UCSD-AML1 (cell line): Measurements from ENCODE around the gene IGFBP2.

Experiments used
- DNase-seq: peaks from one replicate; lab custom pipeline; 2025; ENCODE audit not compliant: unreplicated experiment; lab: John Stamatoyannopoulos, UW

The IGFBP2 gene

GRCh38 chr2:216661051-216661450 is 27.8 kb downstream of the IGFBP2 start:
- DNase-seq = no peak

- no peak for DNase-seq
These were observed 28.6 kb downstream of the IGFBP2 start for GRCh38 chr2:216661639-216662375.

- no peak for DNase-seq
These were observed 29.9 kb downstream of the IGFBP2 start for GRCh38 chr2:216663106-216663505.

DNA sequence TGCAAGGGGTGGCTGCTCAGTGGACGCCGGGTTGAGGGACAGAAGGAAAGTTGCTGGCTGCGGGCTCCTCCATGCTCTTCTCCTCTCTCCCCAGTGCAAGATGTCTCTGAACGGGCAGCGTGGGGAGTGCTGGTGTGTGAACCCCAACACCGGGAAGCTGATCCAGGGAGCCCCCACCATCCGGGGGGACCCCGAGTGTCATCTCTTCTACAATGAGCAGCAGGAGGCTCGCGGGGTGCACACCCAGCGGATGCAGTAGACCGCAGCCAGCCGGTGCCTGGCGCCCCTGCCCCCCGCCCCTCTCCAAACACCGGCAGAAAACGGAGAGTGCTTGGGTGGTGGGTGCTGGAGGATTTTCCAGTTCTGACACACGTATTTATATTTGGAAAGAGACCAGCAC is 30.6 kb downstream of the IGFBP2 start:
- no peak for DNase-seq

DNA sequence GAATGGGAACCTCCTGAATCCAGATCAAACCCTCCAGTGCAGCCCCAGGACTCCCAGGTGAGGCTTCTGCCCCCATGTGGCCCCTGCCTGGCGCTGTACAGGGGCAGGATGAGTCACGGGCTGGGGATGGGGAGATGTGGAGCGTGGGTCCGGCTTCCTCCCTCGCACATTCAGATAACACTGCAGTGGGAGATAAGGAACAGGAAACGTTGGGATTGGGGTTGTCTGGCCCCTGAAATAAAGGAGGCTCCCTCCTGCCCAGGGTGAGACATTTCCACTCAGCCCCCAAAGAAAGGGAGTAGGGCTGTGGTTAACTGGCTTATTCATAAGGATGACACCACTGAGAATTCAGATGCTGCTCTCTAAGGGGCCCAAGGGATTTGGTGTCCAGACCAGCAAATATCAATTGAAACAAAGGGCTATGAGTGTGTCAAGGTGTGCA is 31.4 kb downstream of the IGFBP2 start:
- DNase-seq = peak; percentile 54

GRCh38 chr2:216665242-216665641 is 32.0 kb downstream of the IGFBP2 start:
- DNase-seq = no peak

DNA sequence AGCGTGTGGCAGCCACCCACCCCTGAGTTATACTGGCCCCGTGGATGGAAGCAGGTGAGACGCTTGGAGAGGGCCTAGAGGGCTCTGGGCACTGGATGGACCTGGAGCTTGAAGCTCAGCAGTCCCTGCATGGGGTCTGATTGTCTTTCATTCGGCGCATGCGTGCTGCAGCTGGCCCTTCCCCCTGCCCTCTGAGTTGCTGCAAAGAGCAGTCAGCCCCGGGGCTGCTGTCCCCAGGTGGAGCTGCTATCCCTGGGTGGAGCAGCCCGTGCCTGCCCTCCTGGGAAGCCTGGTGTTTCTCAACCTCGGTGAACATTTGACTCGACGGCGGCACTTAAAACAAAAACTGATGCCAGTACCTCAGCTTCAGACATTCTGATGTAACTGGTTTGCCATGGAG is 32.5 kb downstream of the IGFBP2 start:
- DNase-seq = no peak

GRCh38 chr2:216666461-216667233 is 33.4 kb downstream of the IGFBP2 start:
- peak; percentile 76 for DNase-seq

DNA sequence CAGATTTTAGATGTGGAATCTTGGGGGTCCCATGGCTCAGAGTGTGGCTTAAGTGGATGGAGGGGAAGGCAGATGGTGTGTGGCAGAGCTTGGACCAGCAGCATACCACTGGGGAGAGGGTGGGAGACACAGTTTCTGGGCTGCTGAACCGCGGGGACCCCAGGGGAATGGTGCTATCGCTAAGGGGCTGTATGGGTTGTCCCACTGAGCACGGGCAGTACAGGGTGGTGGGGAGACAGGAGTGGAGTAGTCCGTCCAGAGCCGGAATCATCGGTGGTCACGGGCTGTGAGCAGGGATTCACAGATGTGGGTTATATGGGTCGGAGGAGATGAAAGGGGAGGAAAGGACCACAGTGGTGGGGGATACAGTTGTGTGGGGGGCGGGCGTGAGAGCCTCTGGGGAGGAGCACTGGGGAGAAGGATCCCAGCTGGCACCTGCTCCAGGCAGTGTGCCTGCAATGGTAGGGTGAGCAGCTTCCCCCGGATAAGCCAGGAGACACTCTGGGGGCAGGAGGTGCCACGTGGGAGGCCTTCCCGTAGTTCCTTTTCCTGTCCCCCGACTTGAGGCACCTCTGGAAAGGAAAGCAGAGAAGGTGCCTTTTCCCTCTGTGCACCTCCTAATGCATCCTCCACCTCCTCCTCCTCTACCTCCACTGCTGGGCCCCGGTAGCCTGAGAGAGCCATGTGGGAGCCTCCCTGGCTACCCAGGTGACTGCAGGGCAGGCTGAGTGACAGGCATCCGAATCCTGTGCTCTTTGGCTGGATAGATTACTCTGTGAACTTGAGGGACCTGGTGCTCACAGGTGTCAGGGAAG is 37.3 kb downstream of the IGFBP2 start:
- no peak for DNase-seq

- DNase-seq = no peak
These were observed 37.8 kb downstream of the IGFBP2 start for GRCh38 chr2:216671081-216671411.

DNA sequence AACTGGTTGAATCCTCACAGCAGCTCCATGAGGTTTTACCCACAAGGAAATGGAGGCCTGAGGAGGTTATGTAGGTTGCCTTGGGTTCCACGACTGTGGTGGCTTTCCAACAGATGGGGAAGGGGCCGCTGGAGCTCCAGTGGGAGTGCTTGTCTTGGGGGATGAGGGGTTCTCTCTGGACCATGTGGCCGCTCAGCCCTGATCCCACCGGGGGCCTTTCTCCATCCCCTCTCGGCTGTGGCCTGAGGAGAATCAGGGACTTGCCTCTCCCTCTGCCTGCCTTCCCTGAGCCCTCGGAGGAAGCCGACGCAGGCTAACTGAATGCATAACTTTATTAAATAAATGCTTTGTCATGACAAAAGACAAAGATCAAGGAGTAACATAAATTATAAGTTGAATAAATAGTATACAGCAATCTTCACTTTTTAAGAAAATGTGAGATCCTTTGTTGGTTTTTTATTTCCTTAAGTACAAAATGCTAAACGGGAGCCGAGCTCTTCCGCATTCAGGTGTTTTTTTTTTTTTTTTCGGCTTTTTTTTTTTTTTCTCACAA is 38.6 kb downstream of the IGFBP2 start:
- DNase-seq = no peak

DNA sequence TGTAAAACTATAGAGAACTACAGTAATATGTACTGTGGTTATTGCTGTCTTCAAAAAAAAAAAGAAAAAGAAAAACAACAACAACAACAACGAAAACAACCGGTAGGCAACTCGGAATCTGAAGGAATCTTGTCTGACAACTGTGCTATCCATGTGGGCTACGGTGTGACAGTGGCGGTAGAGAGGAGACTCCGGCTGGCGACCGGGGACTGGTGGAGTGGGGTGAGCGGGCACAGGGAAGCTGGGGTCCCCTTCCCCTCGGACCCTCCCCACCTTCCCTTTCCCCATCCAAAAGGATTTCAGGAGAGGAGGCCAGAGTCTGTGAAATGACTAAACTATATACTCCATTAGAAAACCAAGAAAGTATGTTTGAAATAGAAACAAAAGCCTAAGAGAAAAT is 39.2 kb downstream of the IGFBP2 start:
- no peak for DNase-seq

GRCh38 chr2:216673021-216673420 is 39.8 kb downstream of the IGFBP2 start:
- no peak for DNase-seq

- DNase-seq = no peak
These were observed 40.4 kb downstream of the IGFBP2 start for GRCh38 chr2:216673609-216674008.

- no peak for DNase-seq
These were observed 41.2 kb downstream of the IGFBP2 start for GRCh38 chr2:216674376-216674775.

DNA sequence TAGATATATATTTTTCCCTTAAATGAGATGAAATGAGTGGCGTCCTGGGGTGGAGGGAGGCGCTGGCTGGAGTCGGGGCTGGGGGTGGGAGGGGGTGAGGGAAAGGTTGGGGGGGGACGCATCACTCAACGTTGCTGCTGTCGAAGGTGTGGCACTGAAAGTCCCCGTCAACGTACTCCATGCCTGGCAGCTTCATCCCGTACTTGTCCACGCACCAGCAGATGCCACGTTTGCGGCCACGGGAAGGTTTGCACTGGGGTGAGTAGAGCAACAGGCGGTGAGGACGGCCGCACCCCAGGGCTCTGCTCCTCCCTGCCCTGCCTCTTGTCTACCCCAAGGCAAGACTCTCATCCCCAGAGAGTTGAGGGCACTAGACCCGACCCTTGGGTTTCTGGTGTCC is 43.4 kb downstream of the IGFBP2 start:
- no peak for DNase-seq

- no peak for DNase-seq
These were observed 44.3 kb downstream of the IGFBP2 start for GRCh38 chr2:216677439-216678097.

DNA sequence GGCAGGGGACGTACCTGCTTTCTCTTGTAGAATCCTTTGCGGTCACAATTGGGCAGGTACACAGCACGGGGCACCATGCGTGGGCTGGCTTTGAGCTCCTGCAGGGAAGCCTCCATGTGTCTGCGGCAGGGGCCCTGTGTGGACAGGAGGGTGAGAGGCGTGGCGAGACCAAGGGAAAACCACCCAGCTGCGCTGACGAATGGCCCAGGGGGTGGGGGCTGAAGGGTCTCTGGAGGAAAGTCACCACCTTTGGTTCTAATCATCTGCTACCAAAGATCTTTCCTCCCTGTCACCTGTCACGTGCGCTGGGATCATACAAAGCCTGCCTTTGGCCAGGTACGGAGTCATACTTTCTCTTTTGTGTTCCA is 44.9 kb downstream of the IGFBP2 start:
- no peak for DNase-seq

GRCh38 chr2:216678813-216679657 is 45.8 kb downstream of the IGFBP2 start:
- DNase-seq = no peak

DNA sequence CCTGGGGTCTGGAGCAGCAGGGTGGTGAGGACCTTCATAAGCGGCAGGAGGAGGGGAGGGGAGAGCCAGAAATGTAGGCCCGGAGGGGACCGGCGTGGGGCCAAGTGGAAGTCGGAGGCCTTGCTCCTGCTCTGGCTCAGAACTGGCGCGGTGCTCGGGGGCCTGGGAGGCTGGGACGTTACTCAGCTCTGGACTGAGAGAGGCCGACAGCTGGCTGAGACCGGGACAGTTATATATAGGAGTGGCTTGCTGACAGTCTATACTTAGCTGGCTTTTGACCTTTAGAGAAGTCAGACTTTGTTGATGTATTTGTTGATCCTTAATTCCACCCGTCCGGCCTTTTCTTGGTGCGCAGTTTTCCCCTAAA is 46.4 kb downstream of the IGFBP2 start:
- no peak for DNase-seq
